Measurements from ENCODE around the gene MAGI2. TPM values are rescaled to one million over a fixed set of nuclear protein-coding genes. Genes with fewer than 3 reads are reported as not detected.

The MAGI2 gene
- total RNA-seq, 1 donor = 18.8 TPM

GRCh38 chr7:79091011-79091410, 362.5 kb downstream of the MAGI2 start:
- Histone ChIP-seq H3K36me3 (ENCODE audit: insufficient read depth, low read length) (no peaks in the 10 kb centered on the region), H3K4me3 (ENCODE audit: insufficient read depth, low read length) (no peak overlapping the region), H3K9me3 (ENCODE audit: low read depth, low read length) (no peaks in the 10 kb centered on the region), H3K27ac (ENCODE audit: low read depth, low read length) (no peak overlapping the region), H3K27me3 (ENCODE audit: insufficient read depth, low read length) (no peaks in the 10 kb centered on the region), H4K20me1 (ENCODE audit: insufficient read depth, low read length) (no peaks in the 10 kb centered on the region), H3K4me2 (ENCODE audit: insufficient read depth, low read length) (peak overlapping the region; percentile 17), H2AFZ (ENCODE audit: low read length) (peak overlapping the region; percentile 25), H3K79me2 (ENCODE audit: insufficient read depth, low read length) (no peaks in the 10 kb centered on the region), H3K4me1 (ENCODE audit: insufficient read depth, low read length) (peaks cover 17% of the 10 kb centered on the region)
- TF ChIP-seq CTCF (IDR thresholded peaks at IDR 0.05; ENCODE audit: extremely low read depth, low read depth, low read length) = no peak
- DNase-seq (ENCODE audit: insufficient read length, low spot score, missing footprints) = no peak

- Histone ChIP-seq H4K20me1 (ENCODE audit: insufficient read depth, low read length) (no peaks in the 10 kb centered on the region), H3K9me3 (ENCODE audit: low read depth, low read length) (no peaks in the 10 kb centered on the region), H3K4me3 (ENCODE audit: insufficient read depth, low read length) (no peak overlapping the region), H3K27me3 (ENCODE audit: insufficient read depth, low read length) (no peaks in the 10 kb centered on the region), H3K36me3 (ENCODE audit: insufficient read depth, low read length) (no peaks in the 10 kb centered on the region), H3K4me2 (ENCODE audit: insufficient read depth, low read length) (no peak overlapping the region), H3K4me1 (ENCODE audit: insufficient read depth, low read length) (peaks cover 16% of the 10 kb centered on the region), H3K27ac (ENCODE audit: low read depth, low read length) (no peak overlapping the region), H3K79me2 (ENCODE audit: insufficient read depth, low read length) (no peaks in the 10 kb centered on the region), H2AFZ (ENCODE audit: low read length) (peak overlapping the region; percentile 1)
- no peak for TF ChIP-seq CTCF (IDR thresholded peaks at IDR 0.05; ENCODE audit: extremely low read depth, low read depth, low read length)
- DNase-seq (ENCODE audit: insufficient read length, low spot score, missing footprints) = no peak
These were observed 362.9 kb downstream of the MAGI2 start for GRCh38 chr7:79090543-79090942.

- Histone ChIP-seq H3K36me3 (ENCODE audit: insufficient read depth, low read length) (no peaks in the 10 kb centered on the region), H2AFZ (ENCODE audit: low read length) (no peak overlapping the region), H3K4me3 (ENCODE audit: insufficient read depth, low read length) (no peak overlapping the region), H3K4me1 (ENCODE audit: insufficient read depth, low read length) (no peaks in the 10 kb centered on the region), H3K27ac (ENCODE audit: low read depth, low read length) (no peak overlapping the region), H4K20me1 (ENCODE audit: insufficient read depth, low read length) (no peaks in the 10 kb centered on the region), H3K27me3 (ENCODE audit: insufficient read depth, low read length) (no peaks in the 10 kb centered on the region), H3K4me2 (ENCODE audit: insufficient read depth, low read length) (no peak overlapping the region), H3K79me2 (ENCODE audit: insufficient read depth, low read length) (no peaks in the 10 kb centered on the region), H3K9me3 (ENCODE audit: low read depth, low read length) (no peaks in the 10 kb centered on the region)
- no peak for DNase-seq (ENCODE audit: insufficient read length, low spot score, missing footprints)
- no peak for TF ChIP-seq CTCF (IDR thresholded peaks at IDR 0.05; ENCODE audit: extremely low read depth, low read depth, low read length)
These were observed 369.0 kb downstream of the MAGI2 start for GRCh38 chr7:79084423-79084822.

GRCh38 chr7:79079919-79080554, 373.4 kb downstream of the MAGI2 start:
- H3K79me2 ChIP-seq (ENCODE audit: insufficient read depth, low read length) = no peaks in the 10 kb centered on the region
- no peak overlapping the region for H3K27ac ChIP-seq (ENCODE audit: low read depth, low read length)
- H3K4me3 ChIP-seq (ENCODE audit: insufficient read depth, low read length) = no peak overlapping the region
- no peak for DNase-seq (ENCODE audit: insufficient read length, low spot score, missing footprints)
- no peaks in the 10 kb centered on the region for H4K20me1 ChIP-seq (ENCODE audit: insufficient read depth, low read length)
- no peaks in the 10 kb centered on the region for H3K36me3 ChIP-seq (ENCODE audit: insufficient read depth, low read length)
- no peaks in the 10 kb centered on the region for H3K4me1 ChIP-seq (ENCODE audit: insufficient read depth, low read length)
- no peaks in the 10 kb centered on the region for H3K9me3 ChIP-seq (ENCODE audit: low read depth, low read length)
- no peak overlapping the region for H3K4me2 ChIP-seq (ENCODE audit: insufficient read depth, low read length)
- no peak overlapping the region for H2AFZ ChIP-seq (ENCODE audit: low read length)
- H3K27me3 ChIP-seq (ENCODE audit: insufficient read depth, low read length) = no peaks in the 10 kb centered on the region
- TF ChIP-seq CTCF (IDR thresholded peaks at IDR 0.05; ENCODE audit: extremely low read depth, low read depth, low read length) = no peak

All from osteoblast (primary cell).